ENCODE measurements around the gene ING5.
"Not testable (repeated sequence)": the region's sequence is repeated elsewhere in the genome, so short reads cannot be mapped to it uniquely, and the experiment has no call there.

Gene ING5

DNA sequence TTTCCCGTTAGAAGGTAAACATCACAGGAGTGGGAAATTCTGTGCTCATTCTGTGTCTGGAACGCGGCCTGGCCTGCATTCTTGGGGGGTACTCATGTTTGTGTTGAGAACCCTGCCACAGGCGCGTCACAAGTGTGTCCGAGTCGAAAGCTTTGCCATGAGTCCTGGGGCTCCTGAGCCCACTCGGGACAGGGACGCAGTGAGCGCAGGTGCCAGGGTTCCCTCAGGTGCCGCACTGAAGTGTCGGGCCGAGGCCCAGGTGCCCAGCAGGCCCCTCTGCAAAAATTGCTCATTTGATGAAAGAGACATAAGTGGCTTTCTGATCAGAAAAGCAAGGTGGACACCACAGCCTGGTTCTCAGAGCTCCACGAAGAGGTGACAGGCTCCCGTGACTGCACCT lies 37.3 kb downstream of the ING5 start:
- DNase-seq (ENCODE audit: low spot score) = no peak

DNA sequence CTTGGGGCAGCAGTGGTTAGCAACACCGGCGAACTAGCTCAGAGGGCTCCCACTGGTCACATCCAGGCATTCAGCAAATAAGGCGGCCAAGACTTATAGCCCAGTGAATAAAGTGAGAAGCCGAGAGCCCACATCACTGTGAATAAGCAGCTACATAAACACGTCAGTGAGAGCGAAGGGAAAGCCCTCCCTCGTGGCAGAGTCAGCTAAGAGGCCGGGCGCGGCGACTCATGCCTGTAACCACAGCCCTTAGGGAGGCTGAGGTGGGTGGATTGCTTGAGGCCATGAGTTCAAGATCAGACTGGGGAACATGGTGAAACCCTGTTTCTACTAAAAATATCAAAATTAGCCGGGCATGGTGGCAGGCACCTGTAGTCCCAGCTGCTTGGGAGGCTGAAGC lies 37.8 kb downstream of the ING5 start:
- DNase-seq (ENCODE audit: low spot score) = no peak

- no peak for DNase-seq (ENCODE audit: low spot score)
Observed at GRCh38 chr2:241741016-241741415, 39.2 kb downstream of the ING5 start.

DNA sequence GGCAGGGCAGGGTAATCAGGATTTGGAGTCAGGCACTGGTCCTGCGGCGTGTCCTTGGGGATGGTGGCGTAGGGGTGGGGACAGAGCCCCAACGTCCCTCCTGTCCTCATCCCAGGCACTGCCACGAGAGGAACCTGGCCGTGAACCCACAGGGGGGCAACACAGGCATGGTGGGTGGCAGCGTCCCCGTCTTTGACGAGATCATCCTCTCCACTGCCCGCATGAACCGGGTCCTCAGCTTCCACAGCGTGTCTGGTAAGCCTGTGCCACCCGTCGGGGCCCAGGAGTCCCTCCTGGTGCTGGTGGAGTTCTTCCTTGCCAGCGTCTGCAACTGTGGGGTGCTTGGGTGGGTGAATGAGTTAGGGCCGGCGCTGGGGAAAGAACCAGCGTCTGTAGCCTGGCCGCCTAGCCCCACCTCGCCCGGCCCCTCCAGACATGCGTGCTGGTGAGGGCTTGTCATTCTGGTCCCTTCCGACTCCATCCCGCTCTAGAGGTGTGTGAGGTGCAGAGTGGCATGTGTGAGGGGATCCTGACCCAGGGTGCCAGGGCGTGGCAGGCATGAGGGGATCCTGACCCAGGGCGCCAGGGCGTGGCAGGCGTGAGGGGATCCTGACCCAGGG lies 40.6 kb downstream of the ING5 start:
- no peak for DNase-seq (ENCODE audit: low spot score)

DNA sequence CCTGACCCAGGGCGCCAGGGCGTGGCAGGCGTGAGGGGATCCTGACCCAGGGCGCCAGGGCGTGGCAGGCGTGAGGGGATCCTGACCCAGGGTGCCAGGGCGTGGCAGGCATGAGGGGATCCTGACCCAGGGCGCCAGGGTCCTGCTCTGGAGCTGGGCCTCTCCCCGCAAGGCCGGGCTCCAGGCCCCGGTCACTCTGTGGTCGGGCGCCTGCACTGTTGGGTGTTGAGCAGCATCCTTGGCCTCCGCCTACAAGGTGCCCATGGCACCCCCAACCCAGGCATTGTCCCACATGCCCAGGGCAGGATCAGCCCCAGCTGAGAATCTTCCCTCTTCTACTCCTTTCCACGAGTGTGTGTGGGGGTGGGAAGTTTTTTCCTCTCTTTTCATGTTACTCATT lies 41.2 kb downstream of the ING5 start:
- not testable (repeated sequence) for DNase-seq (ENCODE audit: low spot score)

DNA sequence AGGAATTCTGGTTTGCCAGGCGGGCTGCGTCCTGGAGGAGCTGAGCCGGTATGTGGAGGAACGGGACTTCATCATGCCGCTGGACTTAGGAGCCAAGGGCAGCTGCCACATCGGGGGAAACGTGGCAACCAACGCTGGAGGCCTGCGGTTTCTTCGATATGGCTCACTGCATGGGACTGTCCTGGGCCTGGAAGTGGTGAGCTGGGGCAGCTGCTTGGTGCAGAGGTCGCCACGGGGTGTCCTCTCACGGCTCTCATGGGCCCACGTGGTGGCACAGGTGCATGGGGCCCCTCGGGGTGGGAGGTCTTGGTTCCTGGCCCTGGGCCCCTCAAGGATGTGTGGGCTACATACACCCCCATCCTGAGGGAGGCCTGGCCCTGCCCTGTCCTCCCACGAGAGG lies 41.8 kb downstream of the ING5 start:
- no peak for DNase-seq (ENCODE audit: low spot score)

DNA sequence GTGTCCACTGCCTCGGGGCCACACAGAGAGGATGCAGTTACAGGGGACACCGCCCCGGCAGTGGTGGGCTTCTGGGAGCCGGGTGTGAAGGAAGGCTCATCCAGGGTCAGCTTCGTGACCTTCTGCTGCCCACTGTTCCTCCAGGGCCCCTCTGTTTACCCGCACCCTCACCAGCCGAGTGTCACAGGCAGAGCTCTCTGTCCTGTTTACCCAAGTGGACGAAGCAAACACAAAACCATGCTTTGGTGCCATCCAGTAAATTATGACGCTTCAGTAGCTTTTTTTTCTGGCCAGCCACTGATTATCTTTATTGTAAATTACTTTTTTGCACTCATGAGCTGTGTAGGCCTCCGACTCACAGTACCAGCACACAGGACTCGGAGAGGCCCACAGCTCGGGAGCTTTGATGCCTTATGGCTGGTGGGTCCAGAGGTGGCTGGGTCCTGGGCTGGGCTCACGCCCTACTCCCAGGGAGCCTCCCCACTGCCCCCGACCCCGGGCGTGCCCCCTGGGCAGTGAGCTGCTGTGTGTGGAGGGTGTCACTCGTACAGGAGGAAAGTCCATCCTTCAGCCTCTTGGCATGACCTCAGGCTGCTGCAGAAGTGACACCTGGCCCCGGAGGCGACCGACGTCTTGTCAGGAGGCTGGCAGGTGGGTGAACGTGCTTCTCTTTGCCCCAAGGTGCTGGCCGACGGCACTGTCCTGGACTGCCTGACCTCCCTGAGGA lies 42.4 kb downstream of the ING5 start:
- no peak for DNase-seq (ENCODE audit: low spot score)

GRCh38 chr2:241745276-241745675 lies 43.4 kb downstream of the ING5 start:
- DNase-seq (ENCODE audit: low spot score) = no peak

DNA sequence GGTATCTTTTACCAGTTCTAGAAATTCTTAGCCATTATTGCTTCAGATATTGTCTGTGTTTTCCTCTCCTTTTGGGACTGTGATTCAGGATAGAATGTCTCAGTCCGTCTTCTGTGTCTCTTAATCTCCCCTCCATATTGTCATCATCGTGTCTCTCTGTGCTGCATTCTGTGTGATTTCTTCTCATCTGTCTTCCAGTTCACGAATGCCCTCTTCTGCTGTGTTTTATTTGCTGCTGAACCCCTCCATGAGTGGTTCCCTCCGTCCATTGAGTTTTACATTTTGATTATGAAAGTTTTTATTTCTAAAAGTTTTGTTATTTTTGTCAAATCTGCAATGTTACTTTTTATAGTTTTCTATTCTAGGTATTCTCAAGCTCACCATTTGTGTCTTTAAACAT lies 44.2 kb downstream of the ING5 start:
- no peak for DNase-seq (ENCODE audit: low spot score)

GRCh38 chr2:241748468-241749256 lies 46.8 kb downstream of the ING5 start:
- no peak for DNase-seq (ENCODE audit: low spot score)

GRCh38 chr2:241750076-241750840 lies 48.4 kb downstream of the ING5 start:
- DNase-seq (ENCODE audit: low spot score) = no peak

DNA sequence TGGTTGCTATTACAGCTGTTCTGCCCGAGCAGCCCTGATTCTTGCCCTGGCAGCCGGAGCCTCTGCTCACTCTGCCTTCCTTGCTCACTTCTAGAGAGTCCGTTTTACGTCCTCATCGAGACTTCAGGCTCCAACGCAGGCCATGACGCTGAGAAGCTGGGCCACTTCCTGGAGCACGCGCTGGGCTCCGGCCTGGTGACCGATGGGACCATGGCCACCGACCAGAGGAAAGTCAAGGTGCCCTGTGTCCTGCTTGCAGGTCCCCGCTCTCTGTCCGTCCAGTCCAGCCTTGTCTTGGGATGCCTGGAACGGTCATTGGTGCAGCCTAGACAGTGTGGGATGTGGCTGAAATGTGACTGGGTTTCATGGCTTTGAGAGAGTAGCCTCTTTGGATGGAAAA lies 49.3 kb downstream of the ING5 start:
- DNase-seq (ENCODE audit: low spot score) = no peak

- DNase-seq (ENCODE audit: low spot score) = no peak
Observed at GRCh38 chr2:241751776-241752175, 49.9 kb downstream of the ING5 start.

DNA sequence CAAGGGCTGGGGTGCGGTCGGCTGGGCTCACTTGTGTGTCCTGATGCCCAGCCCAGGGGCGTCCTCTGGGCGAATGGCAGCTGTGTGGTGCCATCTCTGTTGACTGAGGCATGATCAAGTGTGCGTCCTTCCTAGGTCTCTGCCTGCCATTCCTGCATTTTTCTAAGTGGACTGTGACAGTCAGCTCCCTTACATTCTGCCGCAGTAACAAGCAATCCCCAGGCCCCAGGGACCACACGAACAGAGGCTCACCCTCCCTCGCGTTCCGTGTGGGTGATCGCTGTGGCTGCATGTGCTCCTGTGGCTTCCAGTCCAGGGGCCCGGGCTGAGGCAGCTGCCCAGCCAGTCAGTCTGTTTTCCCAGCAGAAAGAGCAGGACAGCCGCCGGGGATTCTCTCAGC lies 50.4 kb downstream of the ING5 start:
- DNase-seq (ENCODE audit: low spot score) = no peak

DNA sequence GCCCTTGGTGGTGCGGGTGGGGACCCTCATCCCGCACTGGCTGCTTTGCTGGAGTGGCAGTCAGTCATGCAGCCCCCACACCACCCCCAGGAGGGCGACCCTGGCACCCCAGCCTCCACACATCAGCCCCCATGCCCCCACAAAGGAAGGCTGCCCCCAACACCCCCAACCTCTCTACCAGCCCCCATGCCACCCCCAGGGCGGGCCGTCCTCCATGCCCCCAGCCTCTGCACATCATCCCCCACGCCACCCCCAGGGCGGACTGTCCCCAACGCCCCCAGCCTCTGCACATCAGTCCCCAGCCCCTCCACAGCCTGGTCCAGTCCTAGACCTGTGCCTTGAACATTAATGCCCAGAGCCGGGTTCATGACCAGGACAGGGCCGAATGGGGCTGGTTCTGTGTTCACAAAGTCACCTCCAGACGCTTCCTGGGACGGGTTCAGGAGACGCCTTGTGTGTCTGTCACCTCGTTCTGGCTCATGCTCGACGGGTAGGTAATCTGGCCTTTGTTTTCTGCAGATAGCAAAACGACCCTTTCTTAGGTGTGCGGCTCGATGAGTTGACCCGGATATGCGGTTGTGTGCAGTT lies 50.9 kb downstream of the ING5 start:
- no peak for DNase-seq (ENCODE audit: low spot score)

DNA sequence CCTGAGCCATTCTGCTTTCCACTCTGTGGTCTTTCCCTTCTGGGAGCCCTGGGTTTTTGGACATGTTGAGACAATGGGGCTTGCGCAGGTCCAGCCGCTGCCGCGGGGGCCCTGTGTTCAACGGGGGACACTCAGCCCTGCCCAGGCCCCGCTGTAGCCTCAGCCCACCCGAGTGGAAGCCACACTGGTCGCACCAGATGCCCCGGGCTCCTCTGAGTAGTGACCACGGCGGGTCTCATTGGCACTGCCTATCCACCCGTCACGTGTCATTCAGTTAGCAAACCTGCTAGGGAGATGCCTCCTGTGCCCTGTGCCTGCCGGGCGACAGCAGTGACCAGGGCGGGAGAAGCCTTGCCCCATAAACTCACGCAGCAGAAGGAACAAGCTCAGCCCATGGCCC lies 51.7 kb downstream of the ING5 start:
- DNase-seq (ENCODE audit: low spot score) = no peak

DNA sequence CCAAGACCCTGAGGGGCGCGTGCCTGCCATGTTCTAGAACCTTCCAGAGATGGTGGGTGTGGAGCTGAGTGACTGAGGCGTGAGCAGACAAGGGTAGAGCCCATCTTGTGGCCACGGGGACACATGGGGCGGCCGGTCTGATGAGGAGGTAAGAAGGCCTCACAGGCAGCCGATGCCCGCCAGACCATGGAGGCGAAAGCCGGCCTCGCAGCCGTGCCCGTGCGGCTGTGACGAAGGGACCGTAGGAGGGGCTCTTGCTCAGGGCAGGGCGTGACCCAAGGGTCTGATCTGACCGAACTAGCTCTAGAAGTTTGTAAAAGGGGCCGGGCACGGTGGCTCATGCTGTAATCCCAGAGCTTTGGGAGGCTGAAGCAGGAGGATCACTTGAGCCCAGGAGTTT lies 52.2 kb downstream of the ING5 start:
- DNase-seq (ENCODE audit: low spot score) = no peak

- no peak for DNase-seq (ENCODE audit: low spot score)
Observed at GRCh38 chr2:241755166-241755565, 53.3 kb downstream of the ING5 start.

DNA sequence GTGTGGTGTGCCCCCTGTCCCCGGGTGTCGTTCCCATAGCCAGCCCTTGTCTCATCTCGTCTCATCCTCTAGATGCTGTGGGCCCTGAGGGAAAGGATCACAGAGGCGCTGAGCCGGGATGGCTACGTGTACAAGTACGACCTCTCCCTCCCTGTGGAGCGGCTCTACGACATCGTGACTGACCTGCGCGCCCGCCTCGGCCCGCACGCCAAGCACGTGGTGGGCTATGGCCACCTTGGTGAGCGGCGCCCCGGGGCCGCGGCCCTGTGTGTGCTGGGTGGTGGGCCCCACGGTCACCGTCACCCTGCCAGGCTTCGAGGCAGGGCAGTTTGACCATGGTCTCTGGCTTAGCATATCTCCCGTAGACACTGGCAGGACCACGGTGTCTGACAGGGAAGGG lies 53.9 kb downstream of the ING5 start:
- DNase-seq (ENCODE audit: low spot score) = no peak

DNA sequence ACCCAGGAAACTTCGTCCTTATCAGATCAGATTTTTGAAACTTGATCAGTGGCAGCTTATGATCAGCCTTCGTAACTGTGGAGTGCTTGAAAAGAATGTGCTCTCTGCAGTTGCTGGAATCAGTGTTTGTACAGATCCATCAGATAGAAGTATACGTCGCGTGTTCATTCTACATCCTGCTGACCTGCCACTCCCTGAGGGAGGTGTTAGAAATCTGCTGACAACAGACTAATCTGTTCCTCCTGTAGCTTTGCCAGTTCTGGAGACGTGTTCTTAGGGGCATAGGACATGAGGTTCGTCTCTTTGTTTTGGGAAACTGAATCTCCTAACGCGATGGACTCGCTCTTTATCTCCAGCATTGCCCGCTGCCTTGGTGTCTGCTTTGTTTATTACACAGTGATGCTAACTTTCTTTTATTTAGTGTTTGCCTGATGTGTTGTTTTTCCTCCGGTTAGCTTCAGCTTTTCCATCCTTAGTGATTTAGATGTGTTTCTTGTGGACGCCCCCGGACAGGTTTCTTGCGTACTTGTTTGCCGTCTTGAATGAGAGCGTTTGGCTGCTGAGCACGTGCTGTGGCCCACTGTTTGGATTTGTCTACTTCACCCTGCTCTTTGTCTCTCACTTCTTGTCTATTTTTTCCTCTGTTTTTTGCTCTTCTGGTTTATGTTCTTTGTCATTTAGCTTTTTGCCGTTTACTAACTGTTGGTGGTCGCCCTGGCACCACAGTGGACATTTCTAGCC lies 57.4 kb downstream of the ING5 start:
- no peak for DNase-seq (ENCODE audit: low spot score)

DNA sequence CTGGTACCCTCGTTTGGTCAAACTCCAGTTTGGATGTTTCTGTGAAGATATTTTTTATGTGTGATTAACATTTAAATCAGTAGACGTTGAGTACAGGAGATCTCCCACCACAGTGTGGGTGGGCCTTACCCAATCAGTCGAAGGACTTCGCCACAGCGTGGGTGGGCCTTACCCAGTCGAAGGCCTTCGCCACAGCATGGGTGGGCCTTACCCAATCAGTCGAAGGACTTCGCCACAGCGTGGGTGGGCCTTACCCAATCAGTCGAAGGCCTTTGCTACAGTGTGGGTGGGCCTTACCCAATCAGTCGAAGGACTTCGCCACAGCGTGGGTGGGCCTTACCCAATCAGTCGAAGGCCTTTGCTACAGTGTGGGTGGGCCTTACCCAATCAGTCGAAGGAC lies 58.1 kb downstream of the ING5 start:
- DNase-seq (ENCODE audit: low spot score) = not testable (repeated sequence)
